ENCODE data around the gene RER1.
"Not testable (repeated sequence)": the region's sequence is repeated elsewhere in the genome, so short reads cannot be mapped to it uniquely, and the experiment has no call there.

RER1 gene

GRCh38 chr1:2422523-2422922 is 30.9 kb downstream of the RER1 start:
- no peak for DNase-seq (ENCODE audit: low read depth in 4 of 4, low spot score in 1 of 4)

GRCh38 chr1:2425892-2426291 is 34.3 kb downstream of the RER1 start:
- no peak for DNase-seq (ENCODE audit: low read depth in 4 of 4, low spot score in 1 of 4)

GRCh38 chr1:2426540-2426939 is 34.9 kb downstream of the RER1 start:
- no peak for DNase-seq (ENCODE audit: low read depth in 4 of 4, low spot score in 1 of 4)

- no peak for DNase-seq (ENCODE audit: low read depth in 4 of 4, low spot score in 1 of 4)
Observed at GRCh38 chr1:2427051-2427450, 35.4 kb downstream of the RER1 start.

GRCh38 chr1:2427976-2428375 is 36.3 kb downstream of the RER1 start:
- no peak for DNase-seq (ENCODE audit: low read depth in 4 of 4, low spot score in 1 of 4)

GRCh38 chr1:2428490-2428889 is 36.8 kb downstream of the RER1 start:
- no peak for DNase-seq (ENCODE audit: low read depth in 4 of 4, low spot score in 1 of 4)

- no peak for DNase-seq (ENCODE audit: low read depth in 4 of 4, low spot score in 1 of 4)
Observed at GRCh38 chr1:2429780-2430591, 38.3 kb downstream of the RER1 start.

- DNase-seq (ENCODE audit: low read depth in 4 of 4, low spot score in 1 of 4) = no peak
Observed at GRCh38 chr1:2430592-2430973, 38.9 kb downstream of the RER1 start.

- no peak for DNase-seq (ENCODE audit: low read depth in 4 of 4, low spot score in 1 of 4)
Observed at GRCh38 chr1:2431103-2431502, 39.5 kb downstream of the RER1 start.

- no peak for DNase-seq (ENCODE audit: low read depth in 4 of 4, low spot score in 1 of 4)
Observed at GRCh38 chr1:2431518-2431917, 39.9 kb downstream of the RER1 start.

- DNase-seq (ENCODE audit: low read depth in 4 of 4, low spot score in 1 of 4) = no peak
Observed at GRCh38 chr1:2432441-2432844, 40.8 kb downstream of the RER1 start.

GRCh38 chr1:2433196-2433595 is 41.6 kb downstream of the RER1 start:
- DNase-seq (ENCODE audit: low read depth in 4 of 4, low spot score in 1 of 4) = no peak

- no peak for DNase-seq (ENCODE audit: low read depth in 4 of 4, low spot score in 1 of 4)
Observed at GRCh38 chr1:2433936-2434655, 42.5 kb downstream of the RER1 start.

- no peak for DNase-seq (ENCODE audit: low read depth in 4 of 4, low spot score in 1 of 4)
Observed at GRCh38 chr1:2435091-2435490, 43.5 kb downstream of the RER1 start.

- no peak for DNase-seq (ENCODE audit: low read depth in 4 of 4, low spot score in 1 of 4)
Observed at GRCh38 chr1:2435746-2436355, 44.2 kb downstream of the RER1 start.

- no peak for DNase-seq (ENCODE audit: low read depth in 4 of 4, low spot score in 1 of 4)
Observed at GRCh38 chr1:2436876-2437275, 45.2 kb downstream of the RER1 start.

GRCh38 chr1:2437617-2438016 is 46.0 kb downstream of the RER1 start:
- no peak for DNase-seq (ENCODE audit: low read depth in 4 of 4, low spot score in 1 of 4)

- no peak for DNase-seq (ENCODE audit: low read depth in 4 of 4, low spot score in 1 of 4)
Observed at GRCh38 chr1:2438038-2438437, 46.4 kb downstream of the RER1 start.

- no peak for DNase-seq (ENCODE audit: low read depth in 4 of 4, low spot score in 1 of 4)
Observed at GRCh38 chr1:2438641-2439040, 47.0 kb downstream of the RER1 start.

GRCh38 chr1:2439369-2439768 is 47.7 kb downstream of the RER1 start:
- no peak for DNase-seq (ENCODE audit: low read depth in 4 of 4, low spot score in 1 of 4)

GRCh38 chr1:2440346-2440745 is 48.7 kb downstream of the RER1 start:
- DNase-seq (ENCODE audit: low read depth in 4 of 4, low spot score in 1 of 4) = not testable (repeated sequence)

- DNase-seq (ENCODE audit: low read depth in 4 of 4, low spot score in 1 of 4) = no peak
Observed at GRCh38 chr1:2441746-2442145, 50.1 kb downstream of the RER1 start.

Measured in stimulated activated CD4-positive, alpha-beta T cell treated with anti-CD3 and anti-CD28 coated beads, Interleukin-1b, Interleukin-23, amount 100 ng/mL, for 24 hours (primary cell).